NAMALWA (cell line): ENCODE results near the gene ANP32E.
"Not testable (repeated sequence)": the region's sequence is repeated elsewhere in the genome, so short reads cannot be mapped to it uniquely, and the experiment has no call there.

ENCODE experiments used
- DNase-seq: peaks from one replicate; pipeline ENCODE4 v3.0.0-alpha.2; 2015; ENCODE audit warnings: low spot score

Gene ANP32E

GRCh38 chr1:150213170-150214098 lies 22.5 kb downstream of the ANP32E start:
- DNase-seq: peak; percentile 97

- no peak for DNase-seq
Observed at GRCh38 chr1:150212070-150212469, 23.8 kb downstream of the ANP32E start.

- DNase-seq: no peak
Observed at GRCh38 chr1:150210706-150211105, 25.2 kb downstream of the ANP32E start.

DNA sequence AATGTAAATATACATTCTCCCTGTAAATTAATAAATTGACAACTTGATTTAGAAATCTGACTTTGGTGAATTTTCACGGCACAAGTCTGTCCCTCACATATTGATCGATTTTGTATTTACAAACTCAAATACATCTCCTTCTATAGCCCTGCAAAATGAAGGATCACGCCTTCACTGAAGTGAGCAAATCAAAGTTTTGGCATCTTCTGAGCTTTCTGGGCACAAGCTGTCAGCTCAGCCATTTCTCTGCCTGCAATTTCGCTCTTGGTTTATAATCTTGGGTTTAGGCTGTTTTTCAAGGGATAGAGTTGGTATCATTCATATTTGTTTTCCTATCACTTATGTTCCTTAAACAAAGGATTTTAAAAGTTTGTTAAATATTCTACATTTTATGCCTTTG lies 25.8 kb downstream of the ANP32E start:
- no peak for DNase-seq

DNA sequence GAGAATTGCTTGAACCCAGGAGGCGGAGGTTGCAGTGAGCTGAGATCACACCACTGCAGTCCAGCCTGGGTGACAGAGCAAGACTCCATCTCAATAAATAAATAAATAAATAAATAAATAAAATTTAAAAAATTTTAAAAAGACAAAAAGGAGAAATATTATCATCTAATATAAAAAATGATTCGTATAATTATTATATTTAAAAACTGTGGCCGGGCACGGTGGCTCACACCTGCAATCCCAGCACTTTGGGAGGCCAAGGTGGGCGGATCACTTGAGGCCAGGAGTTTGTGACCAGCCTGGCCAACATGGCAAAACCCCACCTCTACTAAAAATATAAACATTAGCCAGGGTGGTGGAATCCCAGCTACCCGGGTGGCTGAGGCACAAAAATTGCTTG lies 27.5 kb downstream of the ANP32E start:
- DNase-seq: not testable (repeated sequence)

GRCh38 chr1:150207281-150207971 lies 28.5 kb downstream of the ANP32E start:
- no peak for DNase-seq

DNA sequence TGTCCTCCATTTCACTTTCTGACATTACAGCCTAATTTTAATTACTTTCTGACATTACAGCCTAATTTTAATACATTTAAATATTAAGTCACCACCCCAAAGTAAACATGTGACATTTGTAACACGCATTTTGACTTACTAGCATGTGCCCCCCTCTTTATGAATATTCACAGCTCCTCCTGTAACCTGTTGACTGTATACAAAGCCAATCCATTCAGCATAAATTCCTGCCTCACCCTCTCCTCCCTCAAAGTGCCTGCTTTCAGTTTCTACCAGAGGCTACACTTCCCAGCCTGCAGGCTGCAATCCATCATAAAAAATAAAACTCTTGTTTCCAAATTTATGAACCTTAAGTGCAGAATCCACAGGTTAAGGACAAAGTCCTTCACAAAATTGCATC lies 39.5 kb downstream of the ANP32E start:
- DNase-seq: no peak

DNA sequence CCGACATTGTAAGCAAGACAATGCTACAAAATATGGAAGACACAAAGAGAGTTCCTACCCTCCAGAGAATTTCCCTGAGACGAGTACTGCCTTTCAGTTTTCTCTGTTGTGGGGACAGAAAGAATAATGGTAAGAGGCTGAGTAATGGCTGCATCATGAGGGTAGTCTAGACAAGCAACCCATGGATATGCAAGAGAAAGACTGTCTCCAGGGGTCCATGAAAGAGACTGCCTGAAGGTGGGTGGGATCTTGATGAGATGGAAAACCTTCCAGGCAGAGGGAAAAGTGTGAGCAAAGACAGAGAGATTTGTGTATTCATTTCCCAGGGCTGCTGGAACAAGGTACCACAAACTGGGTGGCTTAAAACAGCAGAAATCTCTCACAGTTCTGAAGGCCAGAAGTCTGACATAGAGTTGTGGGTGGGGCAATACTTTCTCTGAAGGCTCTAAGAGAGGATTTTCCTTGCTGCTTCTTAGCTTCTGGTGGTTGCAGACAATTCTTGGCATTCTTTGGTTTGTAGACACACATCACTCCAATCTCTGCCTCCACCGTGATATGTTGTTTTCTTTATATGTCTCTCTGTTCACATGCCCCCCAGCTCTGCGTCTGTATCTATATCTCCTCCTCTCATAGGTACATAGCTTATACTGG lies 41.4 kb downstream of the ANP32E start:
- no peak for DNase-seq

DNA sequence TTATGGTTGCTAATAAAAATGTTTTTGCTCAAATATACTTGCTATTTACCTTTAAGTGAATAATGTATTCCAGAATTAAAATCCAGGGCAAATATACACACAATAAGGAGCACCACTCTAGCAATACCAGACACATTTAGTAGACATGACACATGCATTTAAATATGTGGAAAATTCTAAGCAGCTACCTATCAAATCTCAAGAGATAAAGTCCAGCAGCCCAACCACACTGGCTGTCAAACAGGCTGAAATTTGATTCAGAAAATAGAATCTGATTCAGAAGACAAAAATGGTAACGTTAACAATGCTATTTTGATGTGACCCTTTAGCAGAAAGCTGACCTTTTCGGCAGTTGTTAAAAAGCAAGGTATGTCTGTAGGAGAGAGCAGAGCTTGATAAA lies 43.9 kb downstream of the ANP32E start:
- DNase-seq: no peak

- no peak for DNase-seq
Observed at GRCh38 chr1:150187560-150187931, 48.4 kb downstream of the ANP32E start.

DNA sequence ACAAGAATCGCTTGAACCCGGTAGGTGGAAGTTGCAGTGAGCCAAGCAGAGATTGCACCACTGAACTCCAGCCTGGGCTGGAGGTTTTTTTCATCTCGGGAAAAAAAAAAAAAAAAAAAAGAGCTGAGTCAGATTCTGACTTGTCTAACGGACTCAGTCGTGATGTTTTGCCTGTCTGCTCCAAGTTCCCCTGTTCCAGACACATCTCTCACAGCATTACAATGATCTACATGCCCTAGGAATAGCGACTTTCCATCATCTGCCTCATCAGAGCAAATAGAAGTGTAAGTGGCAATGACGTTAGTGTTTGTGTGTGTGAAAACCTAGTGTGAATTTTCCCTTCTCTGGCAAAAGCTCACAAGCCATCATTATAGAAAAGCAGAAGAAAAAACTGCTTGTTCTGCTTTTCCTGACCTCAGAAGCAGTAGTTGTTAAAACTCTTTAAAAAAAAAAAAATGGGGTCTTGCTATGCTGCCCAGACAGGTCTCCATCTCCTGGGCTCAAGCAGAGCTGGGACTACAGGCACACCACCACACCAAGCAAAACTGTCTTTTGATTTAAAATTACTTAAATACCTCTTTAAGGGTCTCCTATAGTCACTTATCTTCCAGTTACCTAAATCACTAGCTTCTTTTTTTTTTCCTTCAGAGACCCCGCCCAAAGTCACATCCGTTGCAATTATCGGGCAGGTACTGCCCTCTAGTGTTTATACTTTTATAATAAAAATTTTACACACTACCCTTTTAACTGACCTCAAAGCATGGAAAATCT lies 48.9 kb downstream of the ANP32E start:
- peak; percentile 78 for DNase-seq

DNA sequence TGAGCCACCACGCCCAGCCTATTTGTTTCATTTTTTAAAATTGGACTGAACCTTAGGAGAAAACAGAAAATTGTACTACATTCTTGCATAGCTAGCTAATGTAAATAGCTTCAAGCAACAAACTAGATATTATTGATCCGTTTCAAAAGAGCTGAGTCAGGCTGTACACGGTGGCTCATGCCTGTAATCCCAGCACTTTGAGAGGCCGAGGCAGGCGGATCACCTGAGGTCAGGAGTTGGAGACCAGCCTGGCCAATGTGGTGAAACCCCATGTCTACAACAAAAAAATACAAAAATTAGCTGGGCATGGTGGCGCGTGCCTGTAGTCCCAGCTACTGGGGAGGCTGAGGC lies 49.5 kb downstream of the ANP32E start:
- not testable (repeated sequence) for DNase-seq

GRCh38 chr1:150185481-150185880 lies 50.4 kb downstream of the ANP32E start:
- DNase-seq: no peak

DNA sequence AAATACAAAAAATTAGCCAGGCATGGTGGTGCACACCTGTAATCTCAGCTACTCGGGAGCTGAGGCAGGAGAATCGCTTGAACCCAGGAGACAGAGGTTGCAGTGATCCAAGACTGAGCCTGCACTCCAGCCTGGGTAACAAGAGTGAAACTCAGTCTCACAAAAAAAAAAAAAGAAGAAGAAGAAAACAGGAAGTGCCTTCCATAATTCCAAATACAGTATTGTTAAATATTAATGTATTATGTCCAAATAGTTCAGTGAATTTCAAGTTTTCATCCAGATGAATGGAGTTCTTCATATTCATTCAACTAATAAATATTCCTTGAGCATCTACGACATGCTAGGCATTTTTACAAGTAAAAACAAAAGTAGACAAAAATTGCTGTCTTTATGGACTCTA lies 52.9 kb downstream of the ANP32E start:
- no peak for DNase-seq

DNA sequence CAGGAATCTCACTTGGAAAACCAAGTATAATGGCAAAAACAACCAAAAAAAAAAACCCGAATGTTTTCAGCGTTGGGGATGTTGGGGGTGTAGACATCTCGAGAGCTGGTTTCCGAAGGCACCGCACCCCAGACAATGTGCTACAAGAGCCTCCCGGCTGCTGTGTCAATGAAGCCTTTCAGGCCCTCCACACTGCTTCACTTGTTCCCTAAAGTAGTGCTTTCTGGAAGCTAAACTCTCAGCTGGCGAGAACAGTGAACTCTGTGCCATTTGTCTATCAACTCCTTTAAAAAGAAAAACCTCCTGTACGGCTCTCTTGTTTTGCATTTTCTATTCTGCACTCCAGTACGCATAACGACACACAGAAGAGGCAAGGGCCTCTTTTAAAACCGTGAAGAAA lies 53.7 kb downstream of the ANP32E start:
- DNase-seq: no peak

- DNase-seq: no peak
Observed at GRCh38 chr1:150180474-150180873, 55.4 kb downstream of the ANP32E start.

- no peak for DNase-seq
Observed at GRCh38 chr1:150179867-150180266, 56.0 kb downstream of the ANP32E start.

DNA sequence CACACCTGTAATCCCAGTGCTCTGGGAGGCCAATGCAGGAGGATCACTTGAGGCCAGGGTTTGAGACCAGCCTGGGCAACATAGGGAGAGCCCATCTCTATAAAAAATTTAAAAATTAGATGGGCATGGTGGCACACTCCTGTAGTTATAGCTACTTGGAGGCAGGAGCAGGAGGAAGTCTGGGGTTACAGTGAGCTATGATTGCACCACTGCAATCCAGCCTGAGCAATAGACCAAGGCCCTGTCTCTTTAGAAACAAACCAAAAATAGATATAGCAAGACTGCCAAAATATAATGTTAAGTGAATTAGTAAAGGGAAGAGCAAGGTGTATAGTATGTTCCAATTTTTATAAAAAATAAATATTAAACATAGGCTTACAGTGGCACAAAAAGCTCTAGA lies 57.4 kb downstream of the ANP32E start:
- DNase-seq: no peak

GRCh38 chr1:150176593-150176992 lies 59.3 kb downstream of the ANP32E start:
- no peak for DNase-seq

- DNase-seq: no peak
Observed at GRCh38 chr1:150173141-150173585, 62.7 kb downstream of the ANP32E start.

GRCh38 chr1:150171801-150172200 lies 64.1 kb downstream of the ANP32E start:
- DNase-seq: no peak

DNA sequence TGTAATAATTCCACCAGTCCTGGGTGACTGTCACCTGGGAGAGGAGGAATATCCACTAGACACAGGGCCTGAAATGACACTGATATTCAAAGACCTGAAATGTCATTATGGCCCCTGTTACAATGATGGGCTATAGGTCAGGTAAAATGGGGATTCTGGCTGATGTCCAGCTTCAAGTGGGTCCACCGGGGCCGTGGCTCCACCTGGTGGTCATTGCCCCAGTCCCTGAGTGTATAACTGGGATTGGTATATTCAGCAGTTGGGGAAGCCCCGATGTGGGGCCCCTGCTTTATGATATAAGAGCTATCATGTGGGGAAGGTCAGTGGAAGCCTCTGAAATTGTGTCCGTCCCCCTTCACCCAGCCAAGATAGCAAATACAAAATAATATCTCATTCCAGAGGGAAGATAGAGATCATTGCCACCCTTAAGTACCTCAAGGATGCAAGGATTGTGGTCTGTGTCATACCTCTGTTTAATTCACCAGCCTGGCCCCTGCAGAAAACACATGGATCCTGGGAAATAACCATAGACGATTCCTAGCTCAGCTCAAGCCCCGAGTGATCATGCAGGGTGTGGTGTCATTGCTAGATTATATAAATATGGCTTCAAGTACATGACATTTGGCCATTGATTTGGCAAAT lies 66.8 kb downstream of the ANP32E start:
- peak; percentile 68 for DNase-seq
